NCI-H1105 (cell line): Measurements from ENCODE around the gene NUDT12.

ENCODE experiments used
- DNase-seq: peaks from one replicate; lab custom pipeline; 2025; lab: John Stamatoyannopoulos, UW

The NUDT12 gene

GRCh38 chr5:103562453-103563157 is at the start of gene NUDT12:
Gene NUDT12 (minus strand): TSS chr5:103562789. CDS start chr5:103560248, 2,541 bp downstream.
- DNase-seq, result peak; percentile 71

- DNase-seq, result no peak
These were observed 44.8 kb upstream of the NUDT12 start for GRCh38 chr5:103607346-103607745.

- no peak for DNase-seq
These were observed 42.7 kb upstream of the NUDT12 start for GRCh38 chr5:103605277-103605676.

DNA sequence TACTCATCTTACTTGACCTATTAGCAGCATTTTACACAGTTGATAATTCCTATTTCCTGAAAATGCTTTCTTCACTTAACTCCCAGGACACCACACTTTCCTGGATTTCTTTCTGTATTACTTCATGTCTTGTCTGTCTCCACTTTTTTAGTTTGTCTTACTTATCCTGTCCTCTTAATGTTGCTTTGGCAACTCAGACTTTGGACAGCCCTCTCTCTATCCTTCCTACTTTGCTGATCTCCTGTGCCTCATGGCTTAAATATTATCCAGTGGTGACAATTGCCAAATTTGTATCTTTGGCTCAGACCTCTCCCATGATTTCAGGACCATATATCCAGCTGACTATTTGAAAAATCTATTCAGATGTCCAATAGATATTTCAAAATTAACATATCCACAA is 39.8 kb upstream of the NUDT12 start:
- no peak for DNase-seq

GRCh38 chr5:103601314-103601713 is 38.7 kb upstream of the NUDT12 start:
- no peak for DNase-seq

- no peak for DNase-seq
These were observed 37.5 kb upstream of the NUDT12 start for GRCh38 chr5:103600086-103600485.

DNA sequence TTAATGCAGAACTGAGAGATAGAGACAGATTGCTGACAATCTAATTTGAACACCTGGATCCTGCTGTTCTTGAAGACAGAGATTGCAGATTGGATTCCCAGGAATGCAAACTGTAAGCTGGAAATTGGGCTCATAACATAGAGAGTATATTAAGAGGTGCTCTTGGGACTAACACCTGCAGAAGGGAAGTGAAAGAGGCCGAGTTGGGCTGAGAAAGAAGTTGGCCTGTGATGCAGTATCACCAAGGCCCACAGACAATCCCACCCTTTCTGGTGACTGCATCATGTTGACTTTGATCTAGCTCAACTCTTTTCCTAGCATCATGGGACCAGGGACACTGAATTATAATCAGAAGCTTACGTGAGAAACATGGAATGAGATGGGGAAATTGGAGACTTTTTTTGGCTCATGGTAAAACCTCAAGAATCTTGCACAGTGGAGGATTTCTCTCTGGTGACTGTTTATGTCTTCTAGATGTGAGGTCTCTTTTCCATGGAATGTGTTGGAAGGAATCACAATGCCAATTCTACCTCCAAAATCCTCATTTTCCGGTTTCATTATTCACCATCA is 36.5 kb upstream of the NUDT12 start:
- no peak for DNase-seq

DNA sequence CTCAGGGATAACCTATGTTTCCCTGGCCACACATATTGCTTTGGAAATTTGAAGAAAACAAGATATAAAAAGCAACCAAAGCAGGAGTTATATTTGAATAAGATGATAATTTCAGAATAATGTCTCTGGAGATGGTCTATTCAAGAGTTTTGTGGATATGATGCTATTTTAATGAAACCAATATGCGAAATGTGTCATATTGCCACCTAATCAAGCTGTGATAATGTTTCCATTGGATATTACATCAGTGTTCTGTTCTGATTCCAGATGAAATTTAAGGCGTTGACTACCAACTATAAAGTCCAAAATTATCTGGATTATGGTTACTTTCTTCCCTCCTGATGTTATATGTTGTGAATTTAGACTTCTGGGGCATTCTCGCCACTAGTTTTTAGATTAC is 27.6 kb upstream of the NUDT12 start:
- DNase-seq, result no peak

DNA sequence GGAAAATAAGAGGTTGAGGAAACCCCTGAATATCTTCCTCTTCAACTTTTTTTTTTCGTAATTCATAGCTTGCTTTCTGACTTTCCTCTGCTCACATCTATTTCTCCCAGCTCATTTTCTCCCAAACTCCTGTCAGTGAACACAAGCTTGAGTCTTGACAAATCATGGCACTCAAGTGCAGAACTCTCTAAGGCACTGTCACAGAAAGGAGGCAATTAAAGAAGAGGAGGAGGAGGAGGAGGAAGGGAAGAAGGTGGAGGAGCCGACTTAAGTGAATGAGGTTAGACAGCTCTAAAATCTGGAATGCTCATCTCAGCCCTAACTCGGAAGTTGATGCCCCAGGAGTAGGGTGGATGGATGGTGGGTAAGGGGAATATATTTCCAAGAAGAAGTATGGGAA is 27.2 kb upstream of the NUDT12 start:
- no peak for DNase-seq

GRCh38 chr5:103589357-103589756 is 26.8 kb upstream of the NUDT12 start:
- DNase-seq, result no peak

- peak; percentile 7 for DNase-seq
These were observed 24.7 kb upstream of the NUDT12 start for GRCh38 chr5:103587185-103587748.

DNA sequence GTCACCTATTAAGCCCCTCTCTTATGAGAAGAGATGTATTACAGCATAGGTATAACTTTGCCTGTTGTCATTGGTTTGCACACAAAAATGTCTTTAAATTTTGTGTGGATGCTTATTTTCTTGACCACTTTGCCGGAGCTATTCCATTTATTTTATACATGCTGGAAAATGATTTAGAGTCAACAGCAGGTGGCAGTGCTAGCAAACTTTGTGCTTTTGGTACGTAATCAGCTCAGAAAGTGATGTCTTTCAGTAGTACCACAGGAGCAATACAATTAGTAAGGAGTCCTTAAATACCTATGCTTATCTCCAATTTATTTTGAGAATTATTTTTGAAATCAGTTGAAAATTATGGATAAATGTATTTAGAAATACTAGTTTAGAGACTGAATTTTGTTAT is 19.8 kb upstream of the NUDT12 start:
- peak; percentile 18 for DNase-seq

DNA sequence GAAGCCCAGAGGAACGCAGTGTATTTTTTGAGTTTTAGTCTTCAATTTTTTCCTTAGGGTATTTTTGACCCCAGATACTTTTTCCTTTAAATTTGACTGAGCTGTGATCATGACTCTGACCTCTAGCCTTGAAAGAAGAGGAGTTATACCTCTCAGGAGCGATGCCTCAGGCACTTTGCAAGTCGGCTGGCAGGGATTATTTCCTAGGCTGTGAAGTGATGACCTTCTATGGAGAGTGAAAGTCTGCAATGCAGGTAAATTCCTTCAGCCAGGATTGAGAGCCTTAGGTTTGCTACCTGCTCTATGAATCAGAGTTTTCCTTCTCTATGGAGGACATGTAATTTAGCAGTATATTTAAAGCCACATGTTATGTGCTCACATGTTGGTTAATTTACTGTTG is 10.8 kb upstream of the NUDT12 start:
- no peak for DNase-seq

DNA sequence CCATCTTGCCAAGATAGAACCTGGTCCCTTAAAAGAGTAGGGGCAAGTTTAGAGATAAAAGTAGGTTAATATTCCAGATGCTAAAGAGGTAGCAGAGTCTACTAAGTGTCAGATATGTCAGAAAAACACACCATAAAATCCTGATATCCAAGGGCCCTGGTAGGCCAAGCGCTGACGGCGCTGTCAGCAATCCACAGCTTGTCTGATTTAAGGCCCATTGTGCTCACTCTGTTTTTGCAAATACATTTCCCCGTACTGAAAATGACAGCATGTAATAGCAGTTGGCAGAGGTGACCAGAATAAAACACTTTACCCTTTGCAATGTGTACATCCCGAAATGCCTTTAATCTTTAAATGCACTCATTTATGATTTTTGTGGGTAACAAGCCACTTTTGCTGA is 9.9 kb upstream of the NUDT12 start:
- no peak for DNase-seq

GRCh38 chr5:103571730-103572129 is 9.1 kb upstream of the NUDT12 start:
- no peak for DNase-seq

GRCh38 chr5:103569313-103570060 is 6.9 kb upstream of the NUDT12 start:
- DNase-seq, result no peak

GRCh38 chr5:103565719-103566118 is 3.1 kb upstream of the NUDT12 start:
- no peak for DNase-seq

GRCh38 chr5:103561685-103562452 is 720 bp downstream of the NUDT12 start:
- no peak for DNase-seq

DNA sequence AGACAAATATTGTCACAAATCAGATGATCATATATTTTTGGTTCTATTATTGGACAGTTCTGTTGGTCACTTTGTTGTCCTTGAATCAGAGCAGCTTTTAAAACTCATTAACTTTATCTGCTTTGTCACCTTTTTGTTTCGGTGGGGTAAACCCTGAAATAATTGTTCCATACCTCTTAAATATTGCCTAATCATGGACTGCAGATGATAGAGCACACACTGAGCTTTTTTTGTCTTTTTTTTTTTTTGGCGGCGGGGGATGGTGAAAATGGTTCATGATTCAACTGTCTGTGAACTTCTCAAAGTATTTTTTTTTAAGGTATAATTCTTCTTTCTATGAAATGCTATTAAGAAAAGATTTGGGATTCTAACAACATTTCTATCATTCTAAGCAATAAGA is 1.8 kb downstream of the NUDT12 start:
- no peak for DNase-seq

GRCh38 chr5:103546858-103547257 is 15.7 kb downstream of the NUDT12 start:
- DNase-seq, result no peak

GRCh38 chr5:103542441-103542840 is 20.1 kb downstream of the NUDT12 start:
- no peak for DNase-seq

GRCh38 chr5:103541569-103541968 is 21.0 kb downstream of the NUDT12 start:
- no peak for DNase-seq
